Neural cell (in vitro differentiated cells): Measurements from ENCODE around the gene IBA57. TPM values are rescaled to one million over a fixed set of nuclear protein-coding genes. Genes with fewer than 3 reads are reported as not detected.

Experiments used
- H2AFZ ChIP-seq: fragments of 200-600, 300-800 bp; sonication (generic), shearing (Covaris generic); 2 replicates; pipeline ENCODE4 v1.6.0; 2014; ENCODE audit warnings: low read depth, mild to moderate bottlenecking, antibody characterized with exemption, low read length, moderate library complexity
- H3F3A ChIP-seq: fragments of 200-600 bp; shearing (Covaris generic); 2 replicates; pipeline ENCODE4 v1.6.1; 2016; ENCODE audit warnings: mild to moderate bottlenecking, moderate library complexity, mixed read lengths, antibody characterized with exemption, low read length; ENCODE audit not compliant: insufficient read depth, poor library complexity, severe bottlenecking
- H3K27ac ChIP-seq: fragments of 200-600, 300-800 bp; sonication (generic), shearing (Covaris generic); 2 replicates; pipeline ENCODE4 v1.5.1; 2014; ENCODE audit warnings: mild to moderate bottlenecking, low read length, moderate library complexity
- H3K27me3 ChIP-seq: fragments of 300-800, 200-600 bp; sonication (generic), shearing (Covaris generic); 2 replicates; pipeline ENCODE4 v1.6.0; 2014; ENCODE audit warnings: mild to moderate bottlenecking, low read depth, low read length, moderate library complexity; ENCODE audit not compliant: insufficient read depth
- H3K36me3 ChIP-seq: fragments of 300-800, 200-600 bp; sonication (generic), shearing (Covaris generic); 2 replicates; pipeline ENCODE4 v1.5.1; 2014; ENCODE audit warnings: mild to moderate bottlenecking, antibody characterized with exemption, low read length, moderate library complexity; ENCODE audit not compliant: insufficient read depth
- H3K4me2 ChIP-seq: fragments of 300-800, 200-600 bp; sonication (generic), shearing (Covaris generic); 2 replicates; pipeline ENCODE4 v1.6.0; 2014; ENCODE audit warnings: mild to moderate bottlenecking, low read length
- H3K4me3 ChIP-seq: fragments of 300-800, 200-600 bp; sonication (generic), shearing (Covaris generic); 2 replicates; pipeline ENCODE4 v1.5.1; 2014; ENCODE audit warnings: mild to moderate bottlenecking, low read length, moderate library complexity
- H3K79me2 ChIP-seq: fragments of 200-600 bp; shearing (Covaris generic); replicated peaks from 2 replicates; pipeline ENCODE4 v1.6.0; 2014; ENCODE audit warnings: mild to moderate bottlenecking, low read length, moderate library complexity; ENCODE audit not compliant: insufficient read depth
- H3K9ac ChIP-seq: fragments of 300-800, 200-600 bp; sonication (generic), shearing (Covaris generic); 2 replicates; pipeline ENCODE4 v1.6.1; 2016; ENCODE audit warnings: mild to moderate bottlenecking, low read length, mixed read lengths
- H3K9me2 ChIP-seq: fragments of 200-600 bp; shearing (Covaris generic); 2 replicates; pipeline ENCODE4 v1.6.1; 2016; ENCODE audit warnings: mild to moderate bottlenecking, low read length, mixed read lengths; ENCODE audit not compliant: insufficient read depth
- H3K9me3 ChIP-seq: fragments of 200-600, 300-800 bp; sonication (generic), shearing (Covaris generic); 2 replicates; pipeline ENCODE4 v1.6.1; 2016; ENCODE audit warnings: mild to moderate bottlenecking, mixed run types, low read length, moderate library complexity, mixed read lengths
- H4K20me1 ChIP-seq: fragments of 200-600 bp; shearing (Covaris generic); 2 replicates; pipeline ENCODE4 v1.6.1; 2016; ENCODE audit warnings: mild to moderate bottlenecking, mixed run types; ENCODE audit not compliant: insufficient read depth
- EP300 ChIP-seq: fragments of 450-650 bp; conservative IDR thresholded peaks from 2 replicates; pipeline ENCODE4 v1.6.1; 2014; ENCODE audit warnings: antibody characterized with exemption, mild to moderate bottlenecking, moderate library complexity; ENCODE audit not compliant: poor library complexity, severe bottlenecking
- EZH2 ChIP-seq: fragments of 200-600, 300-800 bp; shearing (Covaris generic), sonication (generic); IDR thresholded peaks from 2 replicates; pipeline ENCODE4 v1.6.1; 2014; ENCODE audit warnings: antibody characterized with exemption, low read length, borderline replicate concordance, mild to moderate bottlenecking; ENCODE audit not compliant: insufficient read depth, poor library complexity, severe bottlenecking
- MXI1 ChIP-seq: fragments of 450-650 bp; conservative IDR thresholded peaks from 2 replicates; pipeline ENCODE4 v1.6.1; 2014; ENCODE audit warnings: antibody characterized with exemption, mild to moderate bottlenecking; ENCODE audit not compliant: poor library complexity, severe bottlenecking
- POLR2AphosphoS5 ChIP-seq: IDR thresholded peaks from 2 replicates; pipeline ENCODE4 v1.6.1; 2012
- RAD21 ChIP-seq: fragments of 450-650 bp; conservative IDR thresholded peaks from 2 replicates; pipeline ENCODE4 v1.6.1; 2014; ENCODE audit warnings: antibody characterized with exemption, mild to moderate bottlenecking, moderate library complexity
- SMC3 ChIP-seq: fragments of 450-650 bp; conservative IDR thresholded peaks from 2 replicates; pipeline ENCODE4 v1.6.1; 2014; ENCODE audit warnings: antibody characterized with exemption, mild to moderate bottlenecking, moderate library complexity; ENCODE audit not compliant: poor library complexity
- TAF1 ChIP-seq: IDR thresholded peaks from 2 replicates; pipeline ENCODE4 v1.6.1; 2012; ENCODE audit warnings: low read depth
- polyA plus RNA-seq: library from polyadenylated mRNA; depleted of rRNA; stranded (reverse); fragments of >200 nt; gene quantifications from 2 replicates; pipeline ENCODE4 v1.2.3, GENCODE V29; 2014
- TF ChIP-seq, protein P1 (sequence below): fragments of 450-650 bp; IDR thresholded peaks from 2 replicates; pipeline ENCODE4 v1.5.1; 2014; ENCODE audit warnings: antibody characterized with exemption, mild to moderate bottlenecking, moderate library complexity; ENCODE audit not compliant: poor library complexity, severe bottlenecking
- TF ChIP-seq, protein P2 (sequence below): IDR thresholded peaks from 2 replicates; pipeline ENCODE4 v1.6.1; 2012; ENCODE audit warnings: borderline replicate concordance

Gene IBA57
- polyA plus RNA-seq, 1 donor from 2014 or later: 5.5 TPM

- no peak overlapping the region for H3K27ac ChIP-seq
- H3K9ac ChIP-seq: no peak overlapping the region
These were observed 10.4 kb downstream of the IBA57 start for GRCh38 chr1:228176024-228176395.

GRCh38 chr1:228176461-228177182 lies 11.0 kb downstream of the IBA57 start:
- H3K36me3 ChIP-seq: no peaks in the 10 kb centered on the region
- H3K9ac ChIP-seq: no peak overlapping the region
- no peaks in the 10 kb centered on the region for H3K27me3 ChIP-seq
- H3K4me2 ChIP-seq: no peak overlapping the region
- H3K9me3 ChIP-seq: no peaks in the 10 kb centered on the region
- no peak overlapping the region for H2AFZ ChIP-seq
- H3K27ac ChIP-seq: no peak overlapping the region
- TF ChIP-seq, protein P1, sequence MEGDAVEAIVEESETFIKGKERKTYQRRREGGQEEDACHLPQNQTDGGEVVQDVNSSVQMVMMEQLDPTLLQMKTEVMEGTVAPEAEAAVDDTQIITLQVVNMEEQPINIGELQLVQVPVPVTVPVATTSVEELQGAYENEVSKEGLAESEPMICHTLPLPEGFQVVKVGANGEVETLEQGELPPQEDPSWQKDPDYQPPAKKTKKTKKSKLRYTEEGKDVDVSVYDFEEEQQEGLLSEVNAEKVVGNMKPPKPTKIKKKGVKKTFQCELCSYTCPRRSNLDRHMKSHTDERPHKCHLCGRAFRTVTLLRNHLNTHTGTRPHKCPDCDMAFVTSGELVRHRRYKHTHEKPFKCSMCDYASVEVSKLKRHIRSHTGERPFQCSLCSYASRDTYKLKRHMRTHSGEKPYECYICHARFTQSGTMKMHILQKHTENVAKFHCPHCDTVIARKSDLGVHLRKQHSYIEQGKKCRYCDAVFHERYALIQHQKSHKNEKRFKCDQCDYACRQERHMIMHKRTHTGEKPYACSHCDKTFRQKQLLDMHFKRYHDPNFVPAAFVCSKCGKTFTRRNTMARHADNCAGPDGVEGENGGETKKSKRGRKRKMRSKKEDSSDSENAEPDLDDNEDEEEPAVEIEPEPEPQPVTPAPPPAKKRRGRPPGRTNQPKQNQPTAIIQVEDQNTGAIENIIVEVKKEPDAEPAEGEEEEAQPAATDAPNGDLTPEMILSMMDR: no peak
- TF ChIP-seq, protein P2, sequence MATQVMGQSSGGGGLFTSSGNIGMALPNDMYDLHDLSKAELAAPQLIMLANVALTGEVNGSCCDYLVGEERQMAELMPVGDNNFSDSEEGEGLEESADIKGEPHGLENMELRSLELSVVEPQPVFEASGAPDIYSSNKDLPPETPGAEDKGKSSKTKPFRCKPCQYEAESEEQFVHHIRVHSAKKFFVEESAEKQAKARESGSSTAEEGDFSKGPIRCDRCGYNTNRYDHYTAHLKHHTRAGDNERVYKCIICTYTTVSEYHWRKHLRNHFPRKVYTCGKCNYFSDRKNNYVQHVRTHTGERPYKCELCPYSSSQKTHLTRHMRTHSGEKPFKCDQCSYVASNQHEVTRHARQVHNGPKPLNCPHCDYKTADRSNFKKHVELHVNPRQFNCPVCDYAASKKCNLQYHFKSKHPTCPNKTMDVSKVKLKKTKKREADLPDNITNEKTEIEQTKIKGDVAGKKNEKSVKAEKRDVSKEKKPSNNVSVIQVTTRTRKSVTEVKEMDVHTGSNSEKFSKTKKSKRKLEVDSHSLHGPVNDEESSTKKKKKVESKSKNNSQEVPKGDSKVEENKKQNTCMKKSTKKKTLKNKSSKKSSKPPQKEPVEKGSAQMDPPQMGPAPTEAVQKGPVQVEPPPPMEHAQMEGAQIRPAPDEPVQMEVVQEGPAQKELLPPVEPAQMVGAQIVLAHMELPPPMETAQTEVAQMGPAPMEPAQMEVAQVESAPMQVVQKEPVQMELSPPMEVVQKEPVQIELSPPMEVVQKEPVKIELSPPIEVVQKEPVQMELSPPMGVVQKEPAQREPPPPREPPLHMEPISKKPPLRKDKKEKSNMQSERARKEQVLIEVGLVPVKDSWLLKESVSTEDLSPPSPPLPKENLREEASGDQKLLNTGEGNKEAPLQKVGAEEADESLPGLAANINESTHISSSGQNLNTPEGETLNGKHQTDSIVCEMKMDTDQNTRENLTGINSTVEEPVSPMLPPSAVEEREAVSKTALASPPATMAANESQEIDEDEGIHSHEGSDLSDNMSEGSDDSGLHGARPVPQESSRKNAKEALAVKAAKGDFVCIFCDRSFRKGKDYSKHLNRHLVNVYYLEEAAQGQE: no peak
- TF ChIP-seq MXI1: no peak
- no peak for TF ChIP-seq POLR2AphosphoS5
- no peak for TF ChIP-seq TAF1
- no peak for TF ChIP-seq RAD21
- TF ChIP-seq EZH2: no peak
- TF ChIP-seq SMC3: no peak
- no peak for TF ChIP-seq EP300
- no peak overlapping the region for H3K4me3 ChIP-seq
- no peaks in the 10 kb centered on the region for H3K9me2 ChIP-seq
- H4K20me1 ChIP-seq: no peaks in the 10 kb centered on the region
- no peaks in the 10 kb centered on the region for H3K79me2 ChIP-seq
- H3F3A ChIP-seq: no peaks in the 10 kb centered on the region

More at GRCh38 chr1:228176024-228176395, 10.4 kb downstream of the IBA57 start:
- no peak overlapping the region for H3K4me3 ChIP-seq
- H3K4me2 ChIP-seq: no peak overlapping the region
- TF ChIP-seq, protein P2: no peak
- TF ChIP-seq POLR2AphosphoS5 (no peak), TAF1 (no peak)
- no peaks in the 10 kb centered on the region for H3K9me2 ChIP-seq
- H3F3A ChIP-seq: no peaks in the 10 kb centered on the region
- H3K27me3 ChIP-seq: no peaks in the 10 kb centered on the region
- no peaks in the 10 kb centered on the region for H3K36me3 ChIP-seq
- no peak overlapping the region for H2AFZ ChIP-seq
- H3K79me2 ChIP-seq: no peaks in the 10 kb centered on the region
- H4K20me1 ChIP-seq: no peaks in the 10 kb centered on the region
- no peaks in the 10 kb centered on the region for H3K9me3 ChIP-seq
